ENCODE data around the gene MRPS18B.

GRCh38 chr6:30619561-30619960, 1.9 kb downstream of the MRPS18B start:
- TF ChIP-seq CTCF (IDR thresholded peaks at IDR 0.05; ENCODE audit: insufficient read depth, low read length) (no peak), SPI1 (IDR thresholded peaks at IDR 0.05; ENCODE audit: borderline replicate concordance, low read depth) (no peak), POLR2AphosphoS5 (IDR thresholded peaks at IDR 0.05; ENCODE audit: low read depth) (no peak), GABPA (IDR thresholded peaks at IDR 0.05; ENCODE audit: low read depth) (no peak), REST (IDR thresholded peaks at IDR 0.05; ENCODE audit: insufficient replicate concordance, low read depth) (no peak)

Data from HL-60 (cell line).